RKO (cell line): ENCODE measurements around the gene SLC37A1.
A peak's percentile ranks its signal among the peaks of the same experiment; 100 is the strongest.

Experiments
- DNase-seq: peaks from one replicate; pipeline ENCODE4 v3.0.0-alpha.2; 2016; ENCODE audit warnings: low spot score

SLC37A1 gene

DNA sequence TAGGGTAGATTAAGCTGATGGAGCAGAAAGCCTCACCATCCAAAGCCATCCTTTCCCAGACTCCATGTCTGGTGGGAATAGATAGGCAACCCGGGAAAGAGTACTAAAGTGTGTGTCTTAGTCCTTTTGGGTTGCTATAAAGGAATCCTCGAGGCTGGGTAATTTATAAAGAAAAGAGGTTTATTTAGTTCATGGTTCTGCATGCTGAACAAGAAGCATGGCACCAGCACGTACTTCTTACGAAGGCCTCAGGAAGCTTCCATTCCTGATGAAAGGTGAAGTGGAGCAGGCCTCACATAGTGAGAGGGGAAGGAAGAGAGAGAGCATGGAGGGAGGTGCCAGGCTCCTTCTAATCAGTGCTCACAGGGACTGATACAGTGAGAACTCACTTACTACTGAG lies 6.2 kb upstream of the SLC37A1 start:
- no peak for DNase-seq

DNA sequence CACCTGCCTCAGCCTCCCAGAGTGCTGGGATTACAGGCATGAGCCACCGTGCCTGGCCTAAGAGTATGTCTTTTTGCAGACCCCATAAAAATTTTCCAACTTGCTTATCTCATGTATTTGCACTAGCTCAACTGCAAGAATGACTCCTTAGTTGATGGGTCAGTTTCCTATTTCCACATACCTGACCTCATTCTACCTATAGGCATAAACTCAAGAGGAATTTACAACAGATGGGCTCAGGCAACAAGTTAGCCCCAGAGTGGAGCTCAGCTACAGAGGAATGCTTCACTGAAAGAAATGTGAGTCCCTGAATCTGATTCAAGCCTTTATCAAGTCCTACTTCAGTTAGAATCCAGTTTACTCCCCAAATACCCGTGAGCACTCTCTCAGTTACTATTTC lies 5.3 kb upstream of the SLC37A1 start:
- DNase-seq = no peak

DNA sequence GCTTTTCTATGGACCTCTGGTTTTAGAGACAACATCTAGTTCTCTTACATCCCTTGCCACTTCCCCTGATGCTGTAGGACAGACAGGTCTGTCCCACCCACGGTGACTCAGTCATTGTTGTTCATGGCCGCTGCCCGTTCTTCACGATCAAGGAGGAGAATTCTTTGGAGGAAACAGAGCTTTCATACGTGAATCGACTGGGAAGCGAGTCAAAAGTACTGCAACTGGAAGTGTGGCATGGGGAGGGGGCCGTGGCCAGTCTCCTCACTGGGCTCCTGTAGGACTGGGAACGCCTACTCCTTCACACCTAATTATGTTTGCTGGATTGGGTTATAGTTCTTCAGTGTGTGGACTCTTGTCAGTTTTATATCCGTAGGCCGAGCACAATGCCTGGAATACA lies 4.4 kb upstream of the SLC37A1 start:
- DNase-seq = no peak

DNA sequence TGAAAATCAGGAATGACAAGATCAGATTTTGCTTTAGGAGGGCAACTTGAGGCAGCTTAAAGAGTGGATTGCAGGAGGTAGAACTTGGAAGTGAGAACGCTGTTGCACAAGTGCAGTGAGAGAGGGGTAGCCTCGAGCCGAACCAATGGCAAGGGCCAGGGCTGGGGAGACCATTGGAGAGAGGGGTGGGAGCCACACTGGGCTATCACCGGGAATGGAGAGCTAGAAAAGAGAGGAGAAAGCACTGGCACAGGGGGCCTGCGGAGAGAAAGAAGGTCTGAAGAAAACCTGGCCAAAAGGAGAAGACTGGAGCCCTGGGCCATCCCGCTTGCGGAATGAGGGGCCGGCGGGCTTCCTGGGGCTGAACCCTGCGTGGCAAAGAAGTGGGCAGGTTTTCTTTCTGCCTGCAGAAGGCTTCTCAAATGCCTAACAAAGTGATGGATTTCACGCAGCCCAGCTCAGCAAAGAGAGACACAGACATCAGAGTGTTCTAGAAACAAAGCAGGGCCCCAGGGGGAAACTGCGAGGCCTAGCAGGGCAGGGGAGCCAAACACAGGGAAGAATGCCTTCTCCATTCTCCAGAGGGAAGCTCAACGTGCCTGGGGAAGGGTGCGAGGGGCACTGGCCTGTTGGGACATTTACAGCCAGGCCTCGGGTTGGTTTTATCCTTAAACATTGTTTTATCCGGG lies 1.2 kb upstream of the SLC37A1 start:
- no peak for DNase-seq

DNA sequence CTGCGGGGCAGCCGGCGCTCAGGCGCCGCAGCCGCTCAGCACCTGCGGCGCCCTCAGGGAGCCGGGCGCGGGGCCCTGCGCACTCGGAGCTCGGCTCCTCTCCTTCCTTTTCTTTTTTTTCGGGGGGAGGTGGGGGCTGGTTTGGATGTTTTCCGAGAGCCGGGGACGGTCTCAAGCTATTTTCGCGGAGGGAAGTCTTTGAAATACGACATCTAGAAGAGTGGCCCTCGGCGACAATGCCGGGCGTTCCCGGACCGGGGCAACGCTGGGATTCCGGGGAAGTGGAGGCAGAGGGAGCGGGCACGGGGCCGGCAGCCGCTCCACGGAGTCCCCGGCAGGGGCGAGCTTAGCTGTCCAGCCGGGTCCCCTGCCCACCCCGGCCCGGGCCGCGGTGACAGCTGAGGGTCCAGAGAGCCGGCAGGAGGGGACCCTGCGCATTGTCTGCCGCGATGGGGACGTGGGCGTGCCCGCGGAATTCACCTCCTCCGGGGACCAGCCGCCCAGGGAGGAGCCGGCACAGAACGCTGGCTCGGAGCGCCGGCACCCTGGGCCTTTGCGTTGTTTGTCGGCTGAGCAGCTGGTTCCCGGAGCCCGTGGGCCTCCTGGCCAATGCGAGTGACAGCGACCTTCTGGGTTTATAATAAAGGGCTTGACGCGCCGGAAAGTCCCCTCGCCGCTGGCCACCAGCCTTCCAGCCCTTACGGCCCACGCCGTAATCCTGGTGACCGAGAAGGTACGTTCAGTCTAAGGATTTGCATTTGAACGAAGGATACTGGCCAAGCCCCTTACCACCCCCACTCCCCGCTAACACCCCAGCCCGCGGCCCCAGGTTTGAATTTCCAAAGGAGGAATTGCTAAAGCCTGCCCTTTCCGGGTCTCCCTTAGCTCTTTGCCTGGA lies 582 bp downstream of the SLC37A1 start:
- peak; percentile 54 for DNase-seq

DNA sequence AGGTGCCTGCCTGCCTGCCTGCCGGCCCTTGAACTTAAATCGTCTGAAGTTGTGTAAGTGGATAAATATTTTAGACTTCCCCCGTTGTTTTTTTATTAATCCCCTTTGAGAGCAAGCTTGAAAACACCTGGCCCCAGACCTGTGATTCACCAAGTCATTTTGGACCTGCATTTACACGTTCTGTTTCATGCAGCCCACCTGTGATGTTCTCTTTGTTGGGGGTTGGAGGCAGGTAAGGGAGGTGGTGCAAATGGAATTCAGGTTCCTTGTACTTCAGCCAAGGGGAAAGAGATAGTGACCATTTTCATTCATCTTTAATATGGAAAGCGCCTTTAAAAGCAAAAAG lies 1.2 kb downstream of the SLC37A1 start:
- no peak for DNase-seq

DNA sequence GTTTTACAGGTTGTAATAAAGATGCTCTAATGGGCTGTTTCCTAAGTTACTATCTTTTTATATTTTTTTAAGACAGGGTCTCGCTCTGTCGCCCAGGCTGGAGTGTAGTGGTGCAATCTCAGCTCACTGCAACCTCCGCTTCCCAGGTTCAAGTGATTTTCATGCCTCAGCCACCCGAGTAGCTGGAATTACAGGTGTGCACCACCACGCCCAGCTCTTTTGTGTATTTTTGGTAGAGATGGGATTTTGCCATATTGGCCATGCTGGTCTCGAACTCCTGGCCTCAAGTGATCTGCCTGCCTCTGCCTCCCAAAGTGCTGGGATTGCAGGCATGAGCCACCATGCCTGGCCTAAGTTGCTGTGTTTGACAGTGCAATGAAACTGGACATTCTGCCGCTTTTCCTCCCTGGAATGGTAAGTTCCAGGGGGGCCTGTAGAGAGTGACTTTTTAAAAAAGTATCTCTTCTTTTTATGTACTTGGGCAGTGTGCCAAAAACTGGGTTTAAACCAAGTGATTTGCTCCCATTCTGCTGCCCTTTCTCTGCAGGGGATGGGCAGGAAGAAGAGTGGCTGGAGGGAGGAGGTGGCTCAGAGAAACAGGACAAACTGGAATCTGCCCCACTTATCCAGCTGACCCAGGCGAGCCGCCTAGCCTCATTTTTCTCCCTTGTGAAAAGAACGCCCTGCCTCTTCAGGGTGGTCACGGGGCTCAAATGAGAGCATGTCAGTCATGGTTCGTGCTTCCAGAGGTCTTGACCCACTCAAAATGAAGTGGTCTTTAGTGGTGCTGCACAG lies 2.3 kb downstream of the SLC37A1 start:
- no peak for DNase-seq

DNA sequence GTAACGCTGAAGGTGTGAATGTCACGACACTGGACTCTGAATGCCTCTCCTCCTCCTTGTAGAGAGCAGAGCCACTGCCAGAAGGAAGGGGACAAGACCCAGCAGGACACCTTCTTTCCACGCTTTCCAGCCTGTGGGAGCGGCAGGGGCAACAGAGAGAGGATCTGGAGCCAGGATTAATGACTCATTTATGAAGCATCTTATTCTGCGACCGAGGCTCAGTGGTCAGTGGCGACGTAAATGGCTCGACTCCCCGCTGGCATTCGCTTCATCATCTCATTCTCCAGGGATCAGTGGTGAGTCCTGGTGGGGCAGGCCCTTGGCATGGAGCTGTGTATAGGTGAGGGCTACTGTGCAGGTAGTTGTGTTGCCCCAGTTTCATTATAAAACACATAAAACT lies 4.6 kb downstream of the SLC37A1 start:
- DNase-seq = peak; percentile 76

DNA sequence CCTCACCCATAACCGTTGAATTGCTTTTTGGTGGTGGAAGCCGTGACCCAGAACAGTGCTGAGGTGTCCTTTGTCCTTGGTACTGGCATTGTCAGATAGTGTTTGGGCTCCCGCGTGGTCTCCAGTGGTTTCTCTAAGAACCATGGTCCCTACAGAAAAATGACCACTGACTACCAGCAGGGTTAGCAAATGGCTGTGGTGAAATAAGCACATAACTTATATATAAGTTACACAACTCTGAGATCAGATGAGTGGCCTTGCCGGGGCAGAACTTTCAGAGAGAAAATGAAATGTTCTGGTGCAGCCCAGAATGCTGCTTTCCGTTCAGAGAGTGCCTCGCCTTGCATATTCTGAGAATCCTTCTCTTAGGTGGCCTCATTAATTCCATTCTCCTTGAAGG lies 5.0 kb downstream of the SLC37A1 start:
- DNase-seq = no peak

DNA sequence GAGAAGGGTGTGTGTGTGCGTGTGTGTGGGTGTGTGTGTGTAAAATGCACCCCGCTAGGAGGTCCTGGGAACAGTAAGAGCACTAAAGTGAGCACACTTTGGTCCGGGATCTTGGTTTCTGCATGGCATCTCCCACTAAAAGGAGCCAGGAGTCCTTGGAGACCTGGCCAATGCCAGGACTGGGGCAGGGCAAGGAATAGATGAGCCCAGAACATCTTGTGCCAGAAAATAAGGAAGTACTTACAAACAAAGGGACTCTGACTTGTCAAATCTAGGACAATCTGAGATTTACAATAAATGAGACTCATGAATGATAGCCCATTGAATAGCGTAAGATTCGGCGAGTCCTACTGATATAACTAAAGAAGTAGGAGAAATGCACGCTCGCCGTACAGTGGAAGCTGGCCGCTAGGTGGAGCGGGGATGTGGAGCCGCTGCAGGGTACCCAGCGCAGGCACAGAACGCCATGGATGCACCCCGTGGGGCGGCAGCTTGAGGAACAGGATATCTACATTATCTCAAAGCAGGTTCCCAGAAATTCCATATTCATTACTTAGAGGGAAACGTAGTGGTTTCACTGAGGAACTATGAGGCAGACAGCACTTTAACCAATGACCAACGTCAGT lies 7.1 kb downstream of the SLC37A1 start:
- DNase-seq = no peak

DNA sequence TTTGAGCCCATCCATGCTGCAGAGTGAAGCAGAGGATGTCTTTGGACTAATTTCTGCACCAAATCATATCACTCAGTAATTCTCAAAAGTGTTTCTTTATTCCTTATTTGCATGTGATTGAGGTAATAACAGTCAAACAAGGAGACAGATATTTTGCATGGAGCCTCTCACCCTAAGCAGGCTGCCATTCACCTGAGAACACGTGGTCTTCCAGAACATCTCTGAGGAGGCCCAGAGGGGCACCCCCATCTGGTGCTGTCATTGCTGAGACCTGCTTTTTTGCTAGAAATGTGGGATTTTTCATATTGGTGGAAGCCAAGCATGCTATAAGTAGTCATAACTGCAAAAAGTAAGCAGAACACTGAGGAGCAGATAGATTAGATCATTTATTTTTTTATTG lies 7.7 kb downstream of the SLC37A1 start:
- DNase-seq = no peak

DNA sequence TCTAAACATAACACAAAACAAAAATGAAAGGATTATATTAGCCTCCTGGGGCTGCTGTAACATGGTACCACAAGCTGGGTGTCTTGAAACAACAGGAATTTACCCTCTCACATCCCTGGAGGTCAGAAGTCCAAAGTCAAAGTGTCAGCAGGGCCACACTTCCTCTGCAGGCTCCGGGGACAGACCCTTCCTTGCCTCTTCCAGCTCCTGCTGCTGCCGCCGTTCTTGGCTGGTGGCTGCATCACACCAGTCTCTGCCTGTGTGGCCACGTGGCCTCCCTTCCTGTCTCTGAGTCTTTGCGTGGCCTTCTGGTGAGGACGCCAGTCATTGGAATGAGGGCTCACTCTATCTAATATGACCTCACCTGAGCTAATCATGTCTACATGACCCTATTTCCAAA lies 8.2 kb downstream of the SLC37A1 start:
- no peak for DNase-seq

DNA sequence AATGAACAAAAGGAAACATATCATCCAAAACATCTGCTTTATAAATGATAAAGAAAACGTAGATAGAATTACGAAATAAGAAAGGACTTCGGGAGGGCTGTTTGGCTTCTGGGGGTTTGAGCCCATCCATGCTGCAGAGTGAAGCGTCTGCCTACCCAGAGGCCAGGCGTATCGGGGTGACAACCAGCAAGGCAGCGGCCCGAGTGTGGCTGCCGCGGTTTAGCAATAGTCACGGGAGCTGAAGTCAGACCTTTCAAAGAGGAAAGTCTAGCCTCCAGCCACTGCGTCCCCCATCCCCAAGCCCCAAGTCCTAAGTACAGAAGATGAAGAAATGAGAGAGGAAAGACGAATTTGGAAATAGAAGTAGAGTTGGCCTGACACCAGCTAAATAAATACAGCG lies 8.6 kb downstream of the SLC37A1 start:
- DNase-seq = no peak

DNA sequence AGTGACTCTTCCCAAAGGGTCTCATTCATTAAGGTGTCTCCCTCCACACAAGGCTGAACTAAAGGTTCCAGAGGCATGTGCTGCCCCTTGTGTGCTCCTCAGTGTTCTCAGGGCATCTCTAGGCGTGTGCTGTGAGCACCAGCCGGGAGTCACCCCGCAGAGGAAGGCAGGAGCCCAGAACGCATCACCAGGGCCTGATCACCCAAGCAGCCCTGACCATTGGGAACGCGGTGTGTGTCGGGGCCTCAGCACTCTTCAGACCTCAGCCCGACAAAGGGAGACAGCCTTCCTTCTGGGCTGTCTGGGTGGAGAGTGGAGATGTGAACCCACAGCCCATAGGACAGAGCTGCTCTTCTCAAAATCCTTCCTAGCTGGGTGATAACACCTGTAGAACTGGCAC lies 9.1 kb downstream of the SLC37A1 start:
- DNase-seq = no peak

DNA sequence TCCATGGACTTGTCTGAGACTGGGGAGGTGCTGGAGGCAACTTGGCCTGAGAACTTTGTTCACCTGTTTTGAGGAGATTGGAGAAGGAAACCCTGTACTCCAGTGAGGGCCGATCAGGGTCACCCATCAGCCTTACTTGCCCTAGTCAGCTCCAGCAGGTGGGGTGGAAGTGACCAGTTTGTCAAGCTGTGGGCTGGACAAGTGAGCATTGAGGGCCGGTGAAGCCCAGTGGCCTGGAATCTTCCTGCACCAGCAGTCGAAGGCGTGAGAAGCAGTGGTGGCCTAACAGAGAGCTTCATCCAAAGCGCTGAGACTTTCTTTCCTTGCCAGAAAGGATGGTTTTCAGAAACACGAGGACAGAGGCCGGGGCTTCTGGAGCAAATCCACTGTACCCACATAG lies 9.6 kb downstream of the SLC37A1 start:
- DNase-seq = no peak

DNA sequence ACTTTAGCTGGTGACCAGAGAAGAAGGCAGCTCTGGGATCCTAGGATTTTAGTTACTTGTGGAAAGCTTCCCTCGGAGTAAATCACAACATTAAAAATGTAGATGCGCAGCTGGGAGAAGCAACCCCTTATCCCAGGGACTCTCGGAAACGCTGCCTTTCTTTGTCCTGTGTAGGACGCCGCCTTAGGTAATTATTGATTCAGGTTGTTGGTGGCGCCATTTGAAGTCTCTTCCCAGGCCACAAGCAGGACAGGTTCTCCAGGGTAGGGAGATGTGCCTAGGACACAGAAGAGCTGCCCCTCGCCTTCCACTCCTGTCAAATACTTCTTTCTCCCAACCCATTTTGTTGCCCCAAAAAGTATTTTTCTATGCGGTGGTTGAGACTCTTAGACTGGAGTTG lies 10.3 kb downstream of the SLC37A1 start:
- no peak for DNase-seq

DNA sequence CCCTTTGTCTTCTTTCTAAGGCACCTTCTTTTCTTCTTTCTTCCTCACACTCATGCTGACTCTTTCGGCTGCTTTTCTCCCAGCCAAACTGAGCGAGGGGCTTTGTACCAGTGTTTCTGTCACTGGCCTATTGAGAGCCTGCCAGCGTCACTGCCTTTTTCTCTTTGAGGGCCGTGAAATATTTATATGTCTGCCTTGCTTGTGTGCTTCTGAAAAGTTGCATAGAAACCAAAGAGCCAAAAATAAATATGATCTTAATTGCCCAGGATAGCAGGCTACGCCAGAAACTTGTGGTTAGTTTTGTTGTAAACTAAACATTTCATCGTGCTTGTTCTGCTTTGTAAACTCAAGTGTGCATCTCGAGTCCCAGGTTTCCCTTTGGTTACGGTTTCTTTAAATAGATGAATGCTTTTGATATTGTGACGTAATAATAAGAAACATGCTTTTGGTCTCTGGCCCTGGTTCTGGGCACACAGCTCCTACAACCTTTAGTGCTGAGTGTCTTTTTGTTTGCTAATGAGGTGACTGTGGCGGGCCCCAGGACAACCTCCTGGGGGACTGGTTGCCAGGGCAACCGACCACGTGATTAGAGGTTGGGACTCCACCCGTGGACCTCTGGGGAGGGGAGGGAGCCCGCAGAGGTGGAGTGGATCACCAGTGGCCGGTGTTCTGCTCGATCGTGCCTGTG lies 10.8 kb downstream of the SLC37A1 start:
- DNase-seq = no peak

DNA sequence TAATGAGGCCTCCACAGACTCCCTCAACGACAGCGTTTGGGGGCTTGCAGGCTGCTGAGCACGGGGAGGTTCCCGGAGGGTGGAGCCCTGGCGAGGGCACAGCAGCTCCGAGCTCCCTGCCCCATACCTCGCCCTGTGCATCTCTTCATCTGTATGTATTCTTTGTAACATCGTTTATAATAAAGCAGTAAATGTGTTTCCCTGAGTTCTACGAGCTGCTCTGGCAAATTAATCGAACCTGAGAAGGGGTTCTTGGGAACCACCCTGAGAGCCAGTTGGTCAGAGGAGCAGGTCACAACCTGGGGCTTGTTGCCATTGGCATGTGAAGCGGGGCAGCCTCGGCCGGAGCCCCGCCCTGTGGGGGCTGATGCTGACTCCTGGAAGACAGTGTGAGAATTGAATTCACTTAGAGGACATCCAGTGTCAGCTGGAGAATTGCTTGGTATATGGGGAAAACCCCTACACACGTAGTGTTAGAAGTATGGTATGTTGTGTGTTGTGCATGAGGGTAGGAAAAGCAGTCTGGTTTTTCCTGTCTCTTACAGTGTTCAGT lies 11.5 kb downstream of the SLC37A1 start:
- no peak for DNase-seq

DNA sequence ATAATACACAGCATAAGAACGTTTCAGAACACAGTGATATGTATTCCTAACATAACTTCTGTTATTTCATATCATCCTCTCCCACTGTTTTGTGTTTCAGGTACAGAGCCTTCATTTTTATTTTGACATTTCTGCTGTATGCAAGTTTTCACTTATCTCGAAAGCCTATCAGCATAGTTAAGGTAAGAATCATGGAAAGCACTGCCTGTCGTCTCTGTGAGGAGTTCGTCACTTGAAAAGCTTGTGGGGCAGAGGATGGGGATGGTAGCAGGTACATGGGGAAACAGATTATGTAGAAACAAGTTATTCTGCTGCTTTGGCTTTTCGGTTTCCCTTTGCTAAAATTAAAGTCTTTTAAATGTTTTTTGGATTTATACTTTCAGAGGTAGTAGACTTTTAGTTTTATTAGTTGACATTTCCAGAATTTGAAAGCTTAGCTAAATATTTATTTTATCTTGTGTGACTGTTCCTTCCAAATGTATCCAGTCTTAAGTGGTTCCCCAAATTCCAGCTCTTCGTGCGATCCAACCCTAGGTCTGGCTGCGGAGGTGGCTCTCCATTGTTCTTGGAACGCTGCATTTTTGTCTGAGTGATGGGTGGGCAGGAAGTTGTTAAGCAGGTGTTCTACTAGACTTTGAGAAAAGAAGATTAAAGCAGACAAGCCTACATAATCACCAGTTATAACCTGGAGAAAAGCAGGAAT lies 12.2 kb downstream of the SLC37A1 start:
- no peak for DNase-seq

DNA sequence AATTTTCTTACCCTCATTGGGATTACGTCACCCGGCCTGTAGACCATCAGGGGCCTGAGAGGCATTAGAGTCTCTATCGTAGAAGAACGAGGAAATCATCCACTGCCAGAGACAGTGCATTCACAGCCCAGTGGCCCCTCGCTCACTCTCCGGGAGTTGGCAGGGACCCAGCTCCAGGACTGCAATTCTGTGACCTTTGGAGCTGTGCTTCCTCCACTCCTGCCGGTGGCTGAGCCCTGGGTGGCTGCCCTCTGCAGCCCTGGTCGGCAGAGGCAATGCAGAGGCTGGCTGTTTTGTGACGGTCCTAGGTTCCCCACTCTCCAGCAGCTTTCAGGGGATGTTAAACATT lies 12.7 kb downstream of the SLC37A1 start:
- no peak for DNase-seq

DNA sequence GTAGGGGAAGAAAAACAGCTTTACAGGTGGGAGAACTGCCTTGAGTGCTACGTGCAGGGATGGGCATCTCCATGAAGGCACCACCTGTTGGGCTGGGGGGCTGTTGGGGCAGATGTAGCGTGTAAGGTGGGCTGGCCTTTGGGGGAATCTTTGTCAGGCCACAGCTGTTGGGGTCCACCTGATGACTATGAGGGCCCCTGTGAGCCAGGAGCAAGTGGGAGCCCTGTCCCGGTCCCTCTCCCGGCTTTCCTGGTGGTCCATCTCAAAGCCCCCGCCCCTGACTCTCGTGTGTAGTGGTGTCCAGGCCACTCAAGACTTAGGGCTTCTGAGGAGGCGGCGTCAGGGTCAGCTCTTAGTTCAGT lies 13.5 kb downstream of the SLC37A1 start:
- no peak for DNase-seq
